IMR-90 (cell line): ENCODE measurements around the gene USP40. TPM values are rescaled to one million over a fixed set of nuclear protein-coding genes. Genes with fewer than 3 reads are reported as not detected.

Experiments
- ATAC-seq: fragments of 200-7000 bp; cut with Tn5 transposase; 2 replicates; pipeline ENCODE4 v1.9.1; 2020; ENCODE audit warnings: low read depth, mild to moderate bottlenecking, moderate library complexity
- BruUV-seq: library from RNA; stranded (reverse); fragments of 400-500 nt; replicated peaks from 2 replicates; lab custom pipeline; 2021; lab: Mats Ljungman, UMichigan
- CTCF ChIA-PET: fragments of 300-600 bp; formaldehyde crosslinking; extraction: SDS; loops from one replicate; lab custom pipeline; 2021; ENCODE audit warnings: antibody characterized with exemption; lab: Yijun Ruan, JAX
- POLR2A ChIA-PET: fragments of 300-600 bp; sonication (Branson Sonifier 250); formaldehyde crosslinking; loops from one replicate; lab custom pipeline; 2022; ENCODE audit warnings: antibody characterized with exemption; ENCODE audit not compliant: unreplicated experiment; lab: Charles Lee
- DNase-seq: peaks from one replicate; pipeline ENCODE4 v3.0.0; 2013
- H2AFZ ChIP-seq: replicated peaks from 2 replicates; pipeline ENCODE3; 2013; ENCODE audit warnings: low read length, mild to moderate bottlenecking; ENCODE audit not compliant: poor library complexity
- H2AK5ac ChIP-seq: 2 replicates; pipeline ENCODE4 v1.6.1; 2013; ENCODE audit warnings: low read depth, low read length, inconsistent platforms
- H2AK9ac ChIP-seq: replicated peaks from 2 replicates; pipeline ENCODE3; 2013; ENCODE audit warnings: mild to moderate bottlenecking, low read depth, low read length, moderate library complexity; ENCODE audit not compliant: poor library complexity
- H2BK120ac ChIP-seq: 2 replicates; pipeline ENCODE4 v1.6.1; 2013; ENCODE audit warnings: low read depth, low read length, inconsistent platforms
- H2BK15ac ChIP-seq: 3 replicates; pipeline ENCODE4 v1.6.1; 2013; ENCODE audit warnings: low read depth, low read length, inconsistent platforms
- H2BK20ac ChIP-seq: 2 replicates; pipeline ENCODE4 v1.6.1; 2013; ENCODE audit warnings: low read depth, mild to moderate bottlenecking, inconsistent platforms, low read length, moderate library complexity
- H2BK5ac ChIP-seq: 2 replicates; pipeline ENCODE4 v1.6.1; 2013; ENCODE audit warnings: mild to moderate bottlenecking, low read depth, low read length, inconsistent platforms; ENCODE audit not compliant: poor library complexity, severe bottlenecking
- H3K14ac ChIP-seq: replicated peaks from 2 replicates; pipeline ENCODE4 v1.6.1; 2013; ENCODE audit warnings: low read depth, low read length, inconsistent platforms
- H3K18ac ChIP-seq: 2 replicates; pipeline ENCODE4 v1.6.1; 2013; ENCODE audit warnings: low read depth, low read length, control low read depth
- H3K23ac ChIP-seq: 2 replicates; pipeline ENCODE4 v1.6.1; 2013; ENCODE audit warnings: low read depth, low read length, inconsistent platforms
- H3K27ac ChIP-seq: 2 replicates; pipeline ENCODE4 v1.5.1; 2013; ENCODE audit warnings: mild to moderate bottlenecking, control low read depth, low read length; ENCODE audit not compliant: insufficient read depth
- H3K27me3 ChIP-seq: 2 replicates; pipeline ENCODE4 v1.6.1; 2013; ENCODE audit warnings: low read length; ENCODE audit not compliant: control insufficient read depth, insufficient read depth
- H3K36me3 ChIP-seq: 2 replicates; pipeline ENCODE4 v1.6.1; 2013; ENCODE audit warnings: low read length, mixed read lengths; ENCODE audit not compliant: control insufficient read depth, insufficient read depth
- H3K4ac ChIP-seq: 2 replicates; pipeline ENCODE4 v1.6.1; 2013; ENCODE audit warnings: low read depth, low read length, inconsistent platforms
- H3K4me1 ChIP-seq: 2 replicates; pipeline ENCODE4 v1.6.1; 2013; ENCODE audit warnings: low read length, mixed read lengths; ENCODE audit not compliant: control insufficient read depth, insufficient read depth
- H3K4me2 ChIP-seq: 2 replicates; pipeline ENCODE4 v1.6.1; 2013; ENCODE audit warnings: low read depth, mild to moderate bottlenecking, control low read depth, low read length, moderate library complexity
- H3K4me3 ChIP-seq: 2 replicates; pipeline ENCODE4 v1.5.1; 2013; ENCODE audit warnings: low read depth, mild to moderate bottlenecking, control low read depth, low read length, moderate library complexity; ENCODE audit not compliant: insufficient read depth
- H3K56ac ChIP-seq: 2 replicates; pipeline ENCODE4 v1.6.1; 2013; ENCODE audit warnings: low read length, inconsistent platforms; ENCODE audit not compliant: insufficient read depth; ENCODE audit errors: extremely low read depth
- H3K79me1 ChIP-seq, 2 experiments: 2 replicates each; pipeline ENCODE4 v1.6.1; 2013; ENCODE audit warnings: low read length in 2 of 2, inconsistent platforms in 1 of 2, low read depth in 1 of 2
- H3K9ac ChIP-seq: 2 replicates; pipeline ENCODE4 v1.6.1; 2013; ENCODE audit warnings: low read depth, low read length, control low read depth
- H3K9me1 ChIP-seq: 2 replicates; pipeline ENCODE4 v1.6.1; 2013; ENCODE audit warnings: low read length, inconsistent platforms; ENCODE audit not compliant: insufficient read depth
- H3K9me3 ChIP-seq: 2 replicates; pipeline ENCODE4 v1.6.1; 2013; ENCODE audit warnings: low read length; ENCODE audit not compliant: control insufficient read depth, insufficient read depth
- H4K20me1 ChIP-seq: 2 replicates; pipeline ENCODE4 v1.6.1; 2013; ENCODE audit warnings: low read length, inconsistent platforms; ENCODE audit not compliant: insufficient read depth
- H4K5ac ChIP-seq: 2 replicates; pipeline ENCODE4 v1.6.1; 2013; ENCODE audit warnings: mild to moderate bottlenecking, low read depth, low read length, control low read depth
- H4K8ac ChIP-seq, 2 experiments: 2 replicates each; pipeline ENCODE4 v1.6.1; 2013; ENCODE audit warnings: low read depth in 2 of 2, low read length in 2 of 2, control low read depth in 1 of 2, inconsistent platforms in 1 of 2
- H4K91ac ChIP-seq: 2 replicates; pipeline ENCODE4 v1.6.1; 2013; ENCODE audit warnings: low read depth, low read length, inconsistent platforms; ENCODE audit not compliant: insufficient read depth
- BHLHE40 ChIP-seq: fragments of 150-350 bp; IDR thresholded peaks from 2 replicates; pipeline ENCODE4 v1.6.1; 2016; ENCODE audit warnings: mild to moderate bottlenecking, low read depth, low read length
- CEBPB ChIP-seq: IDR thresholded peaks from 2 replicates; pipeline ENCODE4 v1.6.1; 2012; ENCODE audit warnings: low read depth, low read length, improper control_type of control experiment
- CHD1 ChIP-seq: IDR thresholded peaks from 2 replicates; pipeline ENCODE4 v1.6.1; 2012; ENCODE audit warnings: low read depth, low read length, improper control_type of control experiment
- CTCF ChIP-seq: conservative IDR thresholded peaks from 2 replicates; pipeline ENCODE4 v1.5.1; 2012; ENCODE audit warnings: mild to moderate bottlenecking, low read depth, low read length, improper control_type of control experiment
- FOS ChIP-seq: fragments of 150-350 bp; IDR thresholded peaks from 2 replicates; pipeline ENCODE4 v1.6.1; 2016; ENCODE audit warnings: low read depth, low read length
- MAZ ChIP-seq: IDR thresholded peaks from 2 replicates; pipeline ENCODE4 v1.6.1; 2012; ENCODE audit warnings: low read depth, mild to moderate bottlenecking, low read length, improper control_type of control experiment, moderate library complexity, borderline replicate concordance
- NFE2L2 ChIP-seq: fragments of 150-350 bp; IDR thresholded peaks from 2 replicates; pipeline ENCODE4 v1.6.1; 2016; ENCODE audit warnings: low read depth, mild to moderate bottlenecking, low read length
- POLR2A ChIP-seq: IDR thresholded peaks from 2 replicates; pipeline ENCODE4 v1.6.1; 2012; ENCODE audit warnings: mild to moderate bottlenecking, low read depth, low read length
- RAD21 ChIP-seq: IDR thresholded peaks from 2 replicates; pipeline ENCODE4 v1.6.1; 2012; ENCODE audit warnings: low read length, improper control_type of control experiment
- RCOR1 ChIP-seq: IDR thresholded peaks from 2 replicates; pipeline ENCODE4 v1.6.1; 2012; ENCODE audit warnings: mild to moderate bottlenecking, low read length, improper control_type of control experiment; ENCODE audit not compliant: insufficient replicate concordance
- RFX5 ChIP-seq: IDR thresholded peaks from 2 replicates; pipeline ENCODE4 v1.8.0; 2012; ENCODE audit warnings: low read depth, mild to moderate bottlenecking, low read length, moderate library complexity
- SMC3 ChIP-seq: fragments of 150-350 bp; IDR thresholded peaks from 2 replicates; pipeline ENCODE4 v1.6.1; 2016; ENCODE audit warnings: low read depth, mild to moderate bottlenecking, antibody characterized with exemption, low read length, moderate library complexity
- USF2 ChIP-seq: fragments of 150-350 bp; IDR thresholded peaks from 2 replicates; pipeline ENCODE4 v1.6.1; 2017; ENCODE audit warnings: mild to moderate bottlenecking, antibody characterized with exemption, low read length, low read depth
- WGBS, 2 experiments: methylation state at CpG; one replicate each; pipeline versions ENCODE4 v1.1.5 to v1.1.7; 2013; ENCODE audit warnings: missing lambda C conversion rate in 2 of 2; ENCODE audit not compliant: insufficient read length in 1 of 2; ENCODE audit errors: extremely low coverage in 2 of 2; 5-methylcytosine and 5-hydroxymethylcytosine counted together
- dilution Hi-C: fragments of 300-500 bp; cut with HindIII; formaldehyde crosslinking; loops from one replicate; pipeline ENCODE4 v1.14.3; 2018; ENCODE audit warnings: low sequenced_read_pairs; ENCODE audit not compliant: unreplicated experiment
- in situ Hi-C: fragments of 300-500 bp; cut with MboI; formaldehyde crosslinking; loops from 3 replicates; pipeline ENCODE4 v1.14.3; 2019; ENCODE audit warnings: low sequenced_read_pairs, inconsistent platforms, mixed read lengths
- intact Hi-C: fragments of 100-400 bp; cut with micrococcal nuclease; formaldehyde crosslinking; loops from 2 replicates; pipeline ENCODE4 v1.10.0; 2022
- polyA plus RNA-seq, 3 experiments: library from polyadenylated mRNA; depleted of rRNA; stranded (reverse); fragments of >200 nt; gene quantifications; 2 replicates each; pipeline ENCODE4 v1.2.3, GENCODE V29; 2012; ENCODE audit warnings: low replicate concordance in 1 of 3
- total RNA-seq: library from RNA; depleted of rRNA; stranded (reverse); fragments of >200 nt; gene quantifications from 2 replicates; pipeline ENCODE4 v1.2.3, GENCODE V29; 2012

The USP40 gene
- total and polyA plus RNA-seq, 2 of the 4 experiments (the other 2 are of a cell fraction) = 30.1 to 30.8 TPM

- no peak overlapping the region for H3K4ac ChIP-seq
- H3K18ac ChIP-seq = no peak overlapping the region
- no TSS peak for BruUV-seq
- H2AFZ ChIP-seq = no peak overlapping the region
- intact Hi-C loops (no loop called here), dilution Hi-C loops (no loop called here), in situ Hi-C loops (loop anchor here (25.0 kb wide), 1 partner anchor 369 kb away; no protein-coding TSS in a partner anchor)
- no peaks in the 10 kb centered on the region; a peak in 1 of 4 replicates for H3K79me1 ChIP-seq
- no peaks in the 10 kb centered on the region for H3K4me1 ChIP-seq
- H4K5ac ChIP-seq = no peak overlapping the region
- POLR2A ChIA-PET = no interaction called here
- no peak overlapping the region for H2BK20ac ChIP-seq
- no peak overlapping the region for H2BK15ac ChIP-seq
- no peak overlapping the region for H3K14ac ChIP-seq
- no peak overlapping the region for H3K23ac ChIP-seq
- H4K91ac ChIP-seq = no peak overlapping the region
- no peaks in the 10 kb centered on the region for H3K27me3 ChIP-seq
- H3K9ac ChIP-seq = no peak overlapping the region
- ATAC-seq (no peak), DNase-seq (no peak)
- TF ChIP-seq USF2 (no peak), CHD1 (no peak), MAZ (no peak), NFE2L2 (no peak), CTCF (no peak), BHLHE40 (no peak), RCOR1 (no peak), CEBPB (no peak), RAD21 (no peak), FOS (no peak), POLR2A (no peak), SMC3 (no peak), RFX5 (no peak)
- no peak overlapping the region for H3K4me3 ChIP-seq
- no peaks in the 10 kb centered on the region for H4K20me1 ChIP-seq
- CTCF ChIA-PET = no interaction called here
- peaks cover 40% of the 10 kb centered on the region for H3K36me3 ChIP-seq
- H4K8ac ChIP-seq = no peak overlapping the region
- no peak overlapping the region for H3K4me2 ChIP-seq
- no peaks in the 10 kb centered on the region for H3K9me3 ChIP-seq
- H3K56ac ChIP-seq = no peak overlapping the region
- H3K27ac ChIP-seq = no peak overlapping the region
- WGBS, 2 experiments = 91% methylated on average over 6 of the region's 22 CpGs; no CpG with 5 or more reads in 1 of the 2 experiments
- no peak overlapping the region for H2AK9ac ChIP-seq
- H3K9me1 ChIP-seq = peaks cover 2% of the 10 kb centered on the region; the same call in 1 of the 2 replicates
- no peak overlapping the region for H2BK5ac ChIP-seq
- H2BK120ac ChIP-seq = no peak overlapping the region
- H2AK5ac ChIP-seq = no peak overlapping the region
Measured at GRCh38 chr2:233468047-233468740, 98.4 kb downstream of the USP40 start.
